ENCODE measurements around the gene LEPROT.
A peak's percentile ranks its signal among the peaks of the same experiment; 100 is the strongest.
"Not testable (repeated sequence)": the region's sequence is repeated elsewhere in the genome, so short reads cannot be mapped to it uniquely, and the experiment has no call there.

The LEPROT gene

GRCh38 chr1:65445837-65446236 lies 25.4 kb downstream of the LEPROT start:
- no peak overlapping the region for H3K4me3 ChIP-seq (ENCODE audit: low read depth, low read length)
- no peak for TF ChIP-seq CTCF (IDR thresholded peaks at IDR 0.05; ENCODE audit: borderline replicate concordance, insufficient read depth, low read depth, low read length)

GRCh38 chr1:65449214-65449823 lies 28.9 kb downstream of the LEPROT start:
- TF ChIP-seq CTCF (IDR thresholded peaks at IDR 0.05; ENCODE audit: borderline replicate concordance, insufficient read depth, low read depth, low read length) = no peak
- no peak overlapping the region for H3K4me3 ChIP-seq (ENCODE audit: low read depth, low read length)

- H3K4me3 ChIP-seq (ENCODE audit: low read depth, low read length) = not testable (repeated sequence)
Measured at GRCh38 chr1:65455678-65456077, 35.2 kb downstream of the LEPROT start.

- H3K4me3 ChIP-seq (ENCODE audit: low read depth, low read length) = no peak overlapping the region
- no peak for TF ChIP-seq CTCF (IDR thresholded peaks at IDR 0.05; ENCODE audit: borderline replicate concordance, insufficient read depth, low read depth, low read length)
Measured at GRCh38 chr1:65456481-65456880, 36.0 kb downstream of the LEPROT start.

GRCh38 chr1:65457868-65458267 lies 37.4 kb downstream of the LEPROT start:
- H3K4me3 ChIP-seq (ENCODE audit: low read depth, low read length) = no peak overlapping the region
- no peak for TF ChIP-seq CTCF (IDR thresholded peaks at IDR 0.05; ENCODE audit: borderline replicate concordance, insufficient read depth, low read depth, low read length)

GRCh38 chr1:65458730-65459396 lies 38.4 kb downstream of the LEPROT start:
- TF ChIP-seq CTCF (IDR thresholded peaks at IDR 0.05; ENCODE audit: borderline replicate concordance, insufficient read depth, low read depth, low read length) = no peak
- no peak overlapping the region for H3K4me3 ChIP-seq (ENCODE audit: low read depth, low read length)

GRCh38 chr1:65459397-65459768 lies 38.9 kb downstream of the LEPROT start:
- peak; percentile 59 for TF ChIP-seq CTCF (IDR thresholded peaks at IDR 0.05; ENCODE audit: borderline replicate concordance, insufficient read depth, low read depth, low read length)
- no peak overlapping the region for H3K4me3 ChIP-seq (ENCODE audit: low read depth, low read length)

- not testable (repeated sequence) for H3K4me3 ChIP-seq (ENCODE audit: low read depth, low read length)
Measured at GRCh38 chr1:65465837-65466236, 45.4 kb downstream of the LEPROT start.

All from GM12875 (cell line).